ENCODE measurements around the gene SEMA5A. TPM values are rescaled to one million over a fixed set of nuclear protein-coding genes. Genes with fewer than 3 reads are reported as not detected.

SEMA5A gene
- total and polyA plus RNA-seq, 2 donors, result 1.2 to 2.5 TPM

GRCh38 chr5:9241479-9242305 is 304.2 kb downstream of the SEMA5A start:
- Histone ChIP-seq H3K27ac (ENCODE audit: low read depth in 1 of 2, low read length in 1 of 2) (no peak overlapping the region), H3K4me3 (ENCODE audit: low read length in 2 of 2) (no peak overlapping the region), H3K9me3 (ENCODE audit: control insufficient read depth in 2 of 2, insufficient read depth in 1 of 2, low read length in 1 of 2) (no peaks in the 10 kb centered on the region), H3K36me3 (ENCODE audit: control insufficient read depth in 2 of 2, insufficient read depth in 2 of 2, low read length in 1 of 2) (no peaks in the 10 kb centered on the region), H3K4me1 (ENCODE audit: control insufficient read depth in 2 of 2, insufficient read depth in 2 of 2, low read length in 2 of 2) (no peaks in the 10 kb centered on the region), H3K27me3 (ENCODE audit: control insufficient read depth in 2 of 2, insufficient read depth in 1 of 2, low read length in 1 of 2) (no peaks in the 10 kb centered on the region)
- WGBS, result 92% methylated on average over 9 of the region's 9 CpGs
- no peak for DNase-seq (ENCODE audit: low read depth in 6 of 9, low spot score in 9 of 9)

GRCh38 chr5:9240431-9240830 is 305.4 kb downstream of the SEMA5A start:
- H3K4me3 ChIP-seq (ENCODE audit: low read length in 2 of 2), result no peak overlapping the region
- H3K27me3 ChIP-seq (ENCODE audit: control insufficient read depth in 2 of 2, insufficient read depth in 1 of 2, low read length in 1 of 2), result no peaks in the 10 kb centered on the region
- WGBS, result 81% methylated on average over 2 of the region's 2 CpGs
- no peaks in the 10 kb centered on the region for H3K4me1 ChIP-seq (ENCODE audit: control insufficient read depth in 2 of 2, insufficient read depth in 2 of 2, low read length in 2 of 2)
- H3K9me3 ChIP-seq (ENCODE audit: control insufficient read depth in 2 of 2, insufficient read depth in 1 of 2, low read length in 1 of 2), result no peaks in the 10 kb centered on the region
- no peak overlapping the region for H3K27ac ChIP-seq (ENCODE audit: low read depth in 1 of 2, low read length in 1 of 2)
- no peak for DNase-seq (ENCODE audit: low read depth in 6 of 9, low spot score in 9 of 9)
- no peaks in the 10 kb centered on the region for H3K36me3 ChIP-seq (ENCODE audit: control insufficient read depth in 2 of 2, insufficient read depth in 2 of 2, low read length in 1 of 2)

- Histone ChIP-seq H3K27ac (ENCODE audit: low read depth in 1 of 2, low read length in 1 of 2) (no peak overlapping the region), H3K27me3 (ENCODE audit: control insufficient read depth in 2 of 2, insufficient read depth in 1 of 2, low read length in 1 of 2) (no peaks in the 10 kb centered on the region), H3K4me3 (ENCODE audit: low read length in 2 of 2) (no peak overlapping the region), H3K9me3 (ENCODE audit: control insufficient read depth in 2 of 2, insufficient read depth in 1 of 2, low read length in 1 of 2) (no peaks in the 10 kb centered on the region), H3K36me3 (ENCODE audit: control insufficient read depth in 2 of 2, insufficient read depth in 2 of 2, low read length in 1 of 2) (no peaks in the 10 kb centered on the region), H3K4me1 (ENCODE audit: control insufficient read depth in 2 of 2, insufficient read depth in 2 of 2, low read length in 2 of 2) (no peaks in the 10 kb centered on the region)
- no peak for DNase-seq (ENCODE audit: low read depth in 6 of 9, low spot score in 9 of 9)
- 70% methylated on average over 2 of the region's 2 CpGs for WGBS
Observed at GRCh38 chr5:9239626-9240025, 306.2 kb downstream of the SEMA5A start.

GRCh38 chr5:9239071-9239470 is 306.8 kb downstream of the SEMA5A start:
- no peaks in the 10 kb centered on the region for H3K9me3 ChIP-seq (ENCODE audit: control insufficient read depth in 2 of 2, insufficient read depth in 1 of 2, low read length in 1 of 2)
- no peaks in the 10 kb centered on the region for H3K4me1 ChIP-seq (ENCODE audit: control insufficient read depth in 2 of 2, insufficient read depth in 2 of 2, low read length in 2 of 2)
- H3K4me3 ChIP-seq (ENCODE audit: low read length in 2 of 2), result no peak overlapping the region
- no peaks in the 10 kb centered on the region for H3K27me3 ChIP-seq (ENCODE audit: control insufficient read depth in 2 of 2, insufficient read depth in 1 of 2, low read length in 1 of 2)
- no peak for DNase-seq (ENCODE audit: low read depth in 6 of 9, low spot score in 9 of 9)
- no peaks in the 10 kb centered on the region for H3K36me3 ChIP-seq (ENCODE audit: control insufficient read depth in 2 of 2, insufficient read depth in 2 of 2, low read length in 1 of 2)
- no peak overlapping the region for H3K27ac ChIP-seq (ENCODE audit: low read depth in 1 of 2, low read length in 1 of 2)

GRCh38 chr5:9233712-9234111 is 312.2 kb downstream of the SEMA5A start:
- no peaks in the 10 kb centered on the region for H3K9me3 ChIP-seq (ENCODE audit: control insufficient read depth in 2 of 2, insufficient read depth in 1 of 2, low read length in 1 of 2)
- DNase-seq (ENCODE audit: low read depth in 6 of 9, low spot score in 9 of 9), result no peak
- H3K27ac ChIP-seq (ENCODE audit: low read depth in 1 of 2, low read length in 1 of 2), result no peak overlapping the region

GRCh38 chr5:9233035-9233434 is 312.8 kb downstream of the SEMA5A start:
- no peaks in the 10 kb centered on the region for H3K27me3 ChIP-seq (ENCODE audit: control insufficient read depth in 2 of 2, insufficient read depth in 1 of 2, low read length in 1 of 2)
- WGBS, result 66% methylated on average over 2 of the region's 2 CpGs
- no peaks in the 10 kb centered on the region for H3K9me3 ChIP-seq (ENCODE audit: control insufficient read depth in 2 of 2, insufficient read depth in 1 of 2, low read length in 1 of 2)
- no peaks in the 10 kb centered on the region for H3K4me1 ChIP-seq (ENCODE audit: control insufficient read depth in 2 of 2, insufficient read depth in 2 of 2, low read length in 2 of 2)
- no peak for DNase-seq (ENCODE audit: low read depth in 6 of 9, low spot score in 9 of 9)
- no peaks in the 10 kb centered on the region for H3K36me3 ChIP-seq (ENCODE audit: control insufficient read depth in 2 of 2, insufficient read depth in 2 of 2, low read length in 1 of 2)
- H3K4me3 ChIP-seq (ENCODE audit: low read length in 2 of 2), result no peak overlapping the region
- no peak overlapping the region for H3K27ac ChIP-seq (ENCODE audit: low read depth in 1 of 2, low read length in 1 of 2)

More at GRCh38 chr5:9233712-9234111, 312.2 kb downstream of the SEMA5A start:
- Histone ChIP-seq H3K4me1 (ENCODE audit: control insufficient read depth in 2 of 2, insufficient read depth in 2 of 2, low read length in 2 of 2) (no peaks in the 10 kb centered on the region), H3K36me3 (ENCODE audit: control insufficient read depth in 2 of 2, insufficient read depth in 2 of 2, low read length in 1 of 2) (no peaks in the 10 kb centered on the region), H3K4me3 (ENCODE audit: low read length in 2 of 2) (no peak overlapping the region), H3K27me3 (ENCODE audit: control insufficient read depth in 2 of 2, insufficient read depth in 1 of 2, low read length in 1 of 2) (no peaks in the 10 kb centered on the region)

- no peak for DNase-seq (ENCODE audit: low read depth in 6 of 9, low spot score in 9 of 9)
- Histone ChIP-seq H3K9me3 (ENCODE audit: control insufficient read depth in 2 of 2, insufficient read depth in 1 of 2, low read length in 1 of 2) (no peaks in the 10 kb centered on the region), H3K4me3 (ENCODE audit: low read length in 2 of 2) (no peak overlapping the region), H3K4me1 (ENCODE audit: control insufficient read depth in 2 of 2, insufficient read depth in 2 of 2, low read length in 2 of 2) (no peaks in the 10 kb centered on the region), H3K36me3 (ENCODE audit: control insufficient read depth in 2 of 2, insufficient read depth in 2 of 2, low read length in 1 of 2) (no peaks in the 10 kb centered on the region), H3K27ac (ENCODE audit: low read depth in 1 of 2, low read length in 1 of 2) (no peak overlapping the region), H3K27me3 (ENCODE audit: control insufficient read depth in 2 of 2, insufficient read depth in 1 of 2, low read length in 1 of 2) (no peaks in the 10 kb centered on the region)
- over 99% methylated on average over 2 of the region's 2 CpGs for WGBS
Observed at GRCh38 chr5:9231842-9232241, 314.0 kb downstream of the SEMA5A start.

- Histone ChIP-seq H3K9me3 (ENCODE audit: control insufficient read depth in 2 of 2, insufficient read depth in 1 of 2, low read length in 1 of 2) (no peaks in the 10 kb centered on the region), H3K4me1 (ENCODE audit: control insufficient read depth in 2 of 2, insufficient read depth in 2 of 2, low read length in 2 of 2) (no peaks in the 10 kb centered on the region), H3K27me3 (ENCODE audit: control insufficient read depth in 2 of 2, insufficient read depth in 1 of 2, low read length in 1 of 2) (no peaks in the 10 kb centered on the region), H3K27ac (ENCODE audit: low read depth in 1 of 2, low read length in 1 of 2) (no peak overlapping the region), H3K4me3 (ENCODE audit: low read length in 2 of 2) (no peak overlapping the region), H3K36me3 (ENCODE audit: control insufficient read depth in 2 of 2, insufficient read depth in 2 of 2, low read length in 1 of 2) (no peaks in the 10 kb centered on the region)
- 99% methylated on average over 5 of the region's 5 CpGs for WGBS
- DNase-seq (ENCODE audit: low read depth in 6 of 9, low spot score in 9 of 9), result no peak
Observed at GRCh38 chr5:9230355-9230754, 315.5 kb downstream of the SEMA5A start.

- no peaks in the 10 kb centered on the region for H3K9me3 ChIP-seq (ENCODE audit: control insufficient read depth in 2 of 2, insufficient read depth in 1 of 2, low read length in 1 of 2)
- H3K27me3 ChIP-seq (ENCODE audit: control insufficient read depth in 2 of 2, insufficient read depth in 1 of 2, low read length in 1 of 2), result no peaks in the 10 kb centered on the region
- no peak overlapping the region for H3K27ac ChIP-seq (ENCODE audit: low read depth in 1 of 2, low read length in 1 of 2)
- DNase-seq (ENCODE audit: low read depth in 6 of 9, low spot score in 9 of 9), result no peak
- H3K4me3 ChIP-seq (ENCODE audit: low read length in 2 of 2), result no peak overlapping the region
- WGBS, result 86% methylated on average over 2 of the region's 2 CpGs
- H3K36me3 ChIP-seq (ENCODE audit: control insufficient read depth in 2 of 2, insufficient read depth in 2 of 2, low read length in 1 of 2), result no peaks in the 10 kb centered on the region
- no peaks in the 10 kb centered on the region for H3K4me1 ChIP-seq (ENCODE audit: control insufficient read depth in 2 of 2, insufficient read depth in 2 of 2, low read length in 2 of 2)
Observed at GRCh38 chr5:9226016-9226536, 319.8 kb downstream of the SEMA5A start.

All from thymus (tissue), 11 donors.